ENCODE measurements around the gene MYOZ3. TPM values are rescaled to one million over a fixed set of nuclear protein-coding genes. Genes with fewer than 3 reads are reported as not detected.

Gene MYOZ3
- total RNA-seq, 6 donors from 2014 or later, result 0.61 to 2.8 (median 0.89) TPM; not detected in 1

GRCh38 chr5:150706776-150707390, 45.8 kb downstream of the MYOZ3 start:
- 79 to 81% methylated on average over 4 of the region's 4 CpGs for WGBS, 2 donors
- Histone ChIP-seq H3K9me3 (no peaks in the 10 kb centered on the region), H3K4me1 (no peaks in the 10 kb centered on the region), H3K27ac (no peak overlapping the region), H3K27me3 (no peaks in the 10 kb centered on the region), H3K4me3 (no peak overlapping the region), H3K36me3 (peaks cover 10 to 40% (median 25%) of the 10 kb centered on the region in 4 donors)
- ATAC-seq (ENCODE audit: low FRiP score in 2 of 2) (no peak), DNase-seq (no peak)
- TF ChIP-seq CTCF (IDR thresholded peaks at IDR 0.05) (no peak), POLR2AphosphoS5 (IDR thresholded peaks at IDR 0.05) (no peak), POLR2A (IDR thresholded peaks at IDR 0.05) (no peak), EP300 (IDR thresholded peaks at IDR 0.05) (no peak)

- DNase-seq, result no peak
- no peak for TF ChIP-seq POLR2A (IDR thresholded peaks at IDR 0.05)
- TF ChIP-seq CTCF (IDR thresholded peaks at IDR 0.05), result peak in 2 of 6 experiments; percentile 7 to 13
- no peak for TF ChIP-seq EP300 (IDR thresholded peaks at IDR 0.05)
- H3K4me3 ChIP-seq, result no peak overlapping the region
- H3K36me3 ChIP-seq, result peaks cover 26 to 73% (median 53%) of the 10 kb centered on the region in 4 donors
- 61 to 65% methylated on average over 2 of the region's 2 CpGs for WGBS, 2 donors
- no peaks in the 10 kb centered on the region for H3K4me1 ChIP-seq
- H3K27me3 ChIP-seq, result no peaks in the 10 kb centered on the region
- no peak for ATAC-seq (ENCODE audit: low FRiP score in 2 of 2)
- H3K9me3 ChIP-seq, result no peaks in the 10 kb centered on the region
- H3K27ac ChIP-seq, result no peak overlapping the region
Observed at GRCh38 chr5:150710165-150710564, 49.1 kb downstream of the MYOZ3 start.

GRCh38 chr5:150723845-150724244, 62.8 kb downstream of the MYOZ3 start:
- H3K36me3 ChIP-seq, result peaks cover 28 to 98% (median 49%) of the 10 kb centered on the region in 4 donors
- ATAC-seq (ENCODE audit: low FRiP score in 2 of 2) (no peak), DNase-seq (no peak)
- WGBS, 2 donors, result 94 to 97% methylated on average over 2 of the region's 2 CpGs
- H3K27ac ChIP-seq, result no peak overlapping the region
- H3K9me3 ChIP-seq, result no peaks in the 10 kb centered on the region
- H3K4me3 ChIP-seq, result no peak overlapping the region
- TF ChIP-seq POLR2AphosphoS5 (IDR thresholded peaks at IDR 0.05) (no peak), EP300 (IDR thresholded peaks at IDR 0.05) (no peak), POLR2A (IDR thresholded peaks at IDR 0.05) (no peak), CTCF (IDR thresholded peaks at IDR 0.05) (no peak)
- H3K27me3 ChIP-seq, result no peaks in the 10 kb centered on the region
- no peaks in the 10 kb centered on the region for H3K4me1 ChIP-seq

Other genes with a start within 250 kb of the MYOZ3 start
- 1,000 to 10,000 TPM in 5 of 6 donors, 100 to 1,000 TPM in 1; 957 to 4,783 (median 3,180) TPM for gene CD74, start 248.3 kb upstream of the MYOZ3 start, total RNA-seq
- 1,000 to 10,000 TPM in 5 of 6 donors, 100 to 1,000 TPM in 1; 806 to 1,982 (median 1,727) TPM for gene RPS14, start 211.5 kb upstream of the MYOZ3 start, total RNA-seq
- 100 to 1,000 TPM in 5 of 6 donors, 10 to 100 TPM in 1; 81.7 to 265 (median 166) TPM for gene NDST1, start 153.1 kb upstream of the MYOZ3 start, total RNA-seq
- gene SYNPO, start 20.6 kb upstream of the MYOZ3 start, total RNA-seq, result 100 to 1,000 TPM in 2 of 6 donors, 10 to 100 TPM in 4; 41.9 to 150 (median 84.3) TPM
- 10 to 100 TPM; 22.6 to 46.7 (median 37.6) TPM for gene RBM22, start 39.8 kb downstream of the MYOZ3 start, total RNA-seq
- 100 to 1,000 TPM in 1 of 6 donors, 10 to 100 TPM in 5; 37.8 to 111 (median 71.4) TPM for gene DCTN4, start 97.8 kb downstream of the MYOZ3 start, total RNA-seq
- 10 to 100 TPM; 20.4 to 40.0 (median 21.6) TPM for gene SMIM3, start 117.5 kb downstream of the MYOZ3 start, total RNA-seq
- 1 to 10 TPM in 2 of 6 donors, under 1 TPM in 3, not detected in 1; 0.17 to 7.5 (median 0.71) TPM for gene IRGM, start 185.3 kb downstream of the MYOZ3 start, total RNA-seq
- gene ZNF300, start 243.7 kb downstream of the MYOZ3 start, total RNA-seq, result 1 to 10 TPM in 4 of 6 donors, under 1 TPM in 2; 0.55 to 4.2 (median 1.6) TPM